NCI-H187 treated with DMSO at 0.1 percent for 48 hours (cell line): ENCODE measurements around the gene MKRN3.

Experiments
- DNase-seq: peaks from one replicate; lab custom pipeline; 2025; lab: John Stamatoyannopoulos, UW

Gene MKRN3

DNA sequence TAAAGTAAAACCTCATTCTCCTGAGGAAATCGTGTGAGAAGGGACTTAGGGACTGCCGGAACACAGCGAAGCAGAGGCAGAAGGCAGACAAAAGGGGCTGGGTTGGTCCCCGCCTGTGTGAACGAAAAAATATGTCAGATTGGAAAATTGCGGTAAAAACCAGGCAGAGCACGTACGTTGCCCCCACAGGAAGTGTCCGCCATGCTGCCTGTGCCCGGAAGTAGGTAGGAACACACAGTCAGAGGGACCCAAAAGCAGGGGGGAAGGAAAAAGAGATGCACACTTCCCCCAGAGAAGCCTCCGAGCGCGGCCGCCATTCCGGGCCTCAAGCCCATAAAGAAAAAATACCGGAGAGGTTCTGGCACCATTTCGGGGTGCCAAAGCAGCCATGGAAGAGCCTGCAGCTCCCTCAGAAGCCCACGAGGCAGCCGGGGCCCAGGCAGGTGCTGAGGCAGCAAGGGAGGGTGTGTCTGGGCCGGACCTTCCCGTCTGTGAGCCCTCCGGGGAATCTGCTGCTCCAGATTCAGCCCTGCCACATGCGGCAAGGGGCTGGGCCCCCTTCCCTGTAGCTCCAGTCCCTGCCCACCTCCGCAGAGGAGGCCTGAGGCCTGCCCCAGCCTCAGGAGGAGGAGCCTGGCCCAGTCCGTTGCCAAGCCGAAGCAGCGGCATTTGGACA is at the start of gene MKRN3:
Gene MKRN3 (plus strand): TSS at position 280 of the 676 bp plus-strand sequence. CDS start 109 bp downstream, at position 389.
- peak; percentile 53 for DNase-seq

DNA sequence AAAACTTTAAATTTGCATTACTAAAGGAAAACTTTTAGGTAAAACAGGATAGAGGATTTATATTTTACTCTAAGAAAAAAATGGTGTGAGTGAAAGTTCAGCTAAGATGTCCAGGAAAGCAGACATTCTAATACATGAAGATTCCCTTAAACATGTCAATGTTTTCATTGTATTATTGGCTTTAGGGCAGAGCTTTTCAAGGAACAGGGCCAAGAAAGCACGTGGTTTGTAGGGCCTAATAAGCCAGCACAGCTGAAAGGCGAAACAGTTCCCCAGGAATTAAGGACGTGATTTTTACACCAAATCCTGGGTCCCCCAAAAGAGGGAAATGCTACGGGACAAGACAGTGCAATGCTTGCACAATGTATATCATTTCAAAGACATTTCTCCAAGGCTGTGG is 48.6 kb upstream of the MKRN3 start:
- no peak for DNase-seq

DNA sequence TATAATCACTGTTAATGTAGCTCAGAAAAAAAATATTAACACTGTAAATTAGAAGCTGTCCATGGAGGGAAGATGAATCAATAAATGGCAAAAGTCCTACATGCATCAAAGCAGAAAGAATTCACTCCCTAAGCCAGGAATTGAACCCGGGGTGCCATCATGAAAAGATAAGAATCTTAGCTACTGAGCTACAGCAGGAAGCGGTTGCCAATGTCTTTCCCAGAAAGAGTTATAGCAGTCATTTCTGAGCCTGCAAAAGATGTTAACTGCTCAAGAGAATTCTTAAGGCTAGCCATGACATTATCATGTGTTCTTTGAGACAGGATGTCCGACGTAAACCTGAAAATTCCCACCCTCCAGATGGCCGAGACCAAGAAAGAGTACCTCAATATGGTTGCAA is 47.4 kb upstream of the MKRN3 start:
- DNase-seq: no peak

DNA sequence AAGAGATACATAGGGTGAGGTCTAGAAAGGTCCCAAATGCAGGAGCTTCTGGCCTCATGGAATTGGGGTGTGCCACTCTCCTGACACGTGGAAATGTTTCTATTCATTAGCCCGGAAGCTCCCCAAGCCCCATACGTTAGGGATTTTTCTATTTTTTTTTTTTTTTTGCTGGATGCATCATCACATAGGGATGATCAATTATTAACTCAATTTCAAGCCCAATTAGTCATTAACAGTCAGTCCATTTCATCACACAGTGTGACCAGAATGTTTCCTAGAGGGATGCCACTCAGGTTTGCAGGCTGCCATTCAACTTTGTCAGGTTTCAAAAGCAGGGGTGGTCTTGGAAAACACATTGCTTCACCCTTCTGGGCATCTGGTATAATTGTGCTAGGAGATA is 40.7 kb upstream of the MKRN3 start:
- no peak for DNase-seq

DNA sequence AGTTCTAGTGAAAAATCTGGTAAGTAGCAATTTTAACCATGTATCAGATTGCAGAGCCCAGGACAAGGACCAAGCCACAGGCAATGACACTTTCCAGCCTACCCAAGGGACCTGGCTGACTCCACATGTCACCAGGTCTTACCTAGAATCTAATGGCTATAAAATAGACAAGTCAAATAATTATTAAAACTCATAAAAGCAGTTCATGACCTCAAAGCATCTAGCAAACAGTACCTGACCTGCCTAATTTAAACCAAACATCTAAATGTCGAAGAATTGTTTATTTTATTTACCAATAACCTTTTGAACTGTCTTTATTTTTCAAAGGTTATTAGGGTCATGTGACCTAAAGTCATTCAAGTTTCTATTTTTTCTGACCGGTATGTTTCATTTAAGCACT is 35.6 kb upstream of the MKRN3 start:
- DNase-seq: no peak

DNA sequence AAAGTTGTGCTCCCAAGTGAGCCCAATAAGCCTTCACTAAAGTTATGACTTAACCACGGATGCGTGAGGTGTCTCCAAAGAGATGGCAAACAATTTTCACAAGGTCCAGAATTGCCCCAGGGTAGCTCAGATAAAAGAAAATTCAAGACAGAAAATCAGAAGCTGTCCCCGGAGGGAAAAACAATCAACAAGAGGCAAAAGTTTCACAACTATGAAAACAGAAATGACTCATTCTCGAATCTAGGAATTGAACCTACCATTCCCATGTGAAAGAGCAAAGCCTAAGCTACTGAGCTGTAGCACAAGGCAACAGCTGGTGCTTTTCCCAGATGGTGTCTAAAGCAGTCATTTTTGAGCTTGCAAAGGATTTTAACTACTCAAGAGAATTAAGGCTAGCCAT is 33.5 kb upstream of the MKRN3 start:
- no peak for DNase-seq

DNA sequence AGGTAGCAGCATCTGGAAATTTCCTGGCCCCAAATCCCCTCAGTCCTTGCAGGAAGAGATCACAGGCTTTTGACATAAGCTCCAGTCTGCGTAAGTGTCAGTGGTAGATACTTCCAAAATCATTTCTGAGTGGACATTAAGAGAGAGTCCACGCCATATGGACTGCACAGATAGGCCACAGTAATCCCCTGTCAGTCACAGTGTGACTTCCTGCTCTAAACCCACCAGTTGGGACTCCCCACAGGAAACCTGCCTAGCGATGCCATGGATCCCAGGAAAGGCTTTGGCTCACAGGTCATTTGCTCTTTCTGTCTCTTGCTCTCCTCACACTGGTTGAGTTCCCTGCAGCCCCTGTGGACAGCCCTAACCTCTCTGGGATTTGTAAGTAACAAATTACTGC is 28.8 kb upstream of the MKRN3 start:
- no peak for DNase-seq

DNA sequence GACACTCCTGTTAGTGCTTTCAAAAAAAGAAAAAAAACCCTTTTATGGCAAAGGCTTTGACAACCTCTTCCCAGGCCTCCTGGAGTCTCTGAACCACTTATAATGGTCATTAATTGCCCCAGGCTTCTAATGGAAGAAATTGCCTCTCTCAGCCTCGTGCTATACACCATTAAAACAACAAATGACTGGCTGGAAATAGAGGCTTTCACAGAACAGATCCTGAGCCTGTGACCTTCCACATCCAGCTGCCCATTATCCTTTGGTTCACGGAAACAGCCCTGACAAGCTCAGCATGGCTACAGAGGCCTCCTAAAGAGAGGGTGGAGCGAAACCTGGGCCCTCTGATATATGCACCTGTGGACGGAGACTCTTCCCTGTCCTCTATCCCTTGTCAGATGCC is 26.8 kb upstream of the MKRN3 start:
- DNase-seq: no peak

DNA sequence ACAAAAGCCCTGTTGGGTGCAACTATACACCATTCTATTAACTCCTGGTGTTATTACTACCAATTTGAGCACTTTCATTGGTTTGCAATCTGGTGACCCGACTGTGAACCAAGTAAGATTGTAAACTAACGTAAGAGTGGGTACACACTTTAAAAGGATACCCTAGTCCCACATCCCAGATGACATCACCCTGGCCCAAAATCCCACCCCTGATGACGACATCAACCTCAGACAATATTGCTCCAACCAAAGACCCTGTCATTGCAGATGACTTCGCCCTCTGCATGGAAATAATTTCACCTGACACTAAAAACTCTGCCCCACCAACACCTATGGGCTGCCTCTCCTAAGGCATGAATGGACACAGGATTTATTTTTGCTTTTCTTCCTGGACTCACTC is 25.6 kb upstream of the MKRN3 start:
- no peak for DNase-seq

DNA sequence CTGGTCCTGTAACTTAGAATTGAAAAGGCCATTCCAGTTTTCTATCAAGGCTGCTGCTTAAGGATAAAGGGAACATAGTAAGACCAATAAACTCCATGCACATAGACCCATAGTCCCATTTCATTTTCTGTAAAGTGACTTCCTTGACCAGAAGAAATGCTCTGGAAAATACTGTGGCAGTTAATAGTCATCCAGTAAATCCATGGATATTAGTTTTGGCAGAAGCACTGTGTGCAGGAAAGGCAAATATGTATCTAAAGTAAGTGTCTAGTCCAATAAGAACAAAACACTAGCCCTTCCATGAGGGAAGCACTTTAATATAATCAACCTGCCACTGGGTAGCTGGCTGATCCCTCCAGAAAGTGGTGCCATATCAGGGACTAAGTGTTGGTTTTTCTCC is 19.3 kb upstream of the MKRN3 start:
- DNase-seq: no peak

DNA sequence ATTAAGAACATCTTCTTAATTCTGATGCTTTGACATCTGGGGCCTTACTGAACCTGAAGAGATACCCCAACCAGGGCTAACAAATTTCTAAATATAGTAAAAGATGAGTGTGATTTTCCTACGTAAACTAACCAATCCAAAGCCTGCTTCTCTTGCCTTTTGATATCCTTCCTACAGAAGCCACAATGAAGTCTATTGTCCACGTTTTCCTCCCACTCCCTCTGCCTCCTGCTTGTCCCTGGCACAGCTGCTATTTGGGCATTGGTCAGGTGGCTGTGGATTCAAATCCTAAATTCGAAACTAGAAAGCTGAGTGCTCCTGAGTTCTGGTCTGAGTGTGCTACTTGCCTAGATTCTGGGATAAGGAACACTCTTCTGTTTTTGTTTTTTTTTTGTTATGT is 17.4 kb upstream of the MKRN3 start:
- no peak for DNase-seq

DNA sequence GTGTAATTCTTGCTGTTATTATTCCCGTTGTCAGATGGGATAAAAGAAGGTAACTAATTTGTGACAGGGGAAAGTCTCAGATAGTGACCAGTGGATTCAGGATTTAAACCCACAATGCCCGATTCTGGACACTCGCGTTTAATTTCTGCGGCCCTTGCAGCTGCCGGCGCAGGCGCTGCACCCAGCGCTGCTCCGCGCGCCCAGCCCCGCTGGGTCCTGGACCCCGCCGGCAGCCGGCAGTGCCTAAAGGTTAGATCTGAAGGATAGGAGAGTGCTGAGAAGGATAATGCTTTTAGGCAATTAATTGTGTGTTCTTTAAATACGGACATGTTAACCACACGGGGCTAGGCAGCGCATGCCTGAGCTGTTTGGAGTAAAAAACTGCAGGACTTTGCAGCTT is 3.6 kb upstream of the MKRN3 start:
- no peak for DNase-seq

DNA sequence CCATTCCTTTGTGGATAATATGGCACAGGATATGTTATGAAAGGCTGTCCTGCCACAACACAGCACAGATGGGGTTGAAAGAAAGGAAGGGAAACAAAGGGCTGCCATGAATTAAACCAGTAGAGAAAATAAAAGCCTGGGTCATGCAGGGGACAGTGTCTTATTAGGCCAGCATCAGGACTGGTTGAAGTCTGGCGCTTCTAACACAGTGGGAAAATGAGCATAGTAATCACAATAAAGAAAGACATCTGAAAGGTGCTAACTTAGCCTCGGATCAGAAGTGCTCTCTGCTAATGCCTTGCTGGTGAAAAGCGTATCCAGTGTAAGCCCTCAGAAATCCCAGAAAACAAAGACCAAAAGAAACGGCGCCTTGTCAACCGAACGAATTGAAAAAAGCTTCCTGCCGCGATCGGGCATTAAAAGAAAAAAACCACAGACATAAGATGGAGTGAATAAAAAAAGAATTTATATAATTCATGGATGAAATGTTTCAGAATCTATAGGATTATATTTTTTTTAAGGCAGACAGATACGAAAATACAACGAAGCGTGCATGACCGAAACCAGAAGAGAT is 566 bp upstream of the MKRN3 start:
- DNase-seq: peak; percentile 13

DNA sequence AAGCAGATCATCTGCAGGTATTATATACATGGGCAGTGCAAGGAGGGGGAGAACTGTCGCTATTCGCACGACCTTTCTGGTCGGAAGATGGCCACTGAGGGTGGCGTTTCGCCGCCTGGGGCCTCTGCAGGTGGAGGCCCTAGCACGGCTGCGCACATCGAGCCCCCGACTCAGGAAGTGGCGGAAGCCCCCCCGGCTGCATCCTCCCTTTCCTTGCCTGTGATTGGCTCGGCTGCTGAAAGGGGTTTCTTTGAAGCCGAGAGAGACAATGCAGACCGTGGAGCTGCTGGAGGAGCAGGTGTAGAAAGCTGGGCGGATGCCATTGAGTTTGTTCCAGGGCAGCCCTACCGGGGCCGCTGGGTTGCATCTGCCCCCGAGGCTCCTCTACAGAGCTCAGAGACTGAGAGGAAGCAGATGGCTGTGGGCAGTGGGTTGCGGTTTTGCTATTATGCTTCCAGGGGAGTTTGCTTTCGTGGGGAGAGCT is 639 bp downstream of the MKRN3 start:
- peak; percentile 46 for DNase-seq

DNA sequence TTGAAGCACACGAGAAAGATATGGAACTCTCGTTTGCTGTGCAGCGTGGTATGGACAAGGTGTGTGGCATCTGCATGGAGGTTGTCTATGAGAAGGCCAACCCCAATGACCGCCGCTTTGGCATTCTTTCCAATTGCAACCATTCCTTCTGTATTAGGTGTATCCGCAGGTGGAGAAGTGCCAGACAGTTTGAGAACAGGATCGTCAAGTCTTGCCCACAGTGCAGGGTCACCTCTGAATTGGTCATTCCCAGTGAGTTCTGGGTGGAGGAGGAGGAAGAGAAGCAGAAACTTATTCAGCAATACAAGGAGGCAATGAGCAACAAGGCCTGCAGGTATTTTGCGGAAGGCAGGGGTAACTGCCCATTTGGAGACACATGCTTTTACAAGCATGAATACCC is 1.2 kb downstream of the MKRN3 start:
- DNase-seq: no peak

DNA sequence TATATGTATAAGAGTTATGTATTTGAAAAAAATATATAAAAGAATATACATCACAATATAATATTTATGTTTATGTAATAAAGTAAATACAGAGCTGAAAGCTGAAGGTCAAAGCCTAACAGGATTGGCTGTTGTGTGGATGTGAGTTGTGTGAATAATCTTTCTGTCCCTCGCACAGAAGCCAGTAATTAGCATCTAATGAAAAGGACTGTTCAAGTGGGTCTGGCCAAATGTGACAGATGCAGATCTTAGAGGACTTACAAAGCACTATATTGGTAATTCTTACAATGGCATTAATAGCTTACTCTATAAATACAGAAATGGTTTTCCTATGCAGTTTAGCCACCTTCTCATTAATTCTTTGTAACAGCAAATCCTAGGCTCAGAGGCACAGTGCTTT is 2.4 kb downstream of the MKRN3 start:
- no peak for DNase-seq

DNA sequence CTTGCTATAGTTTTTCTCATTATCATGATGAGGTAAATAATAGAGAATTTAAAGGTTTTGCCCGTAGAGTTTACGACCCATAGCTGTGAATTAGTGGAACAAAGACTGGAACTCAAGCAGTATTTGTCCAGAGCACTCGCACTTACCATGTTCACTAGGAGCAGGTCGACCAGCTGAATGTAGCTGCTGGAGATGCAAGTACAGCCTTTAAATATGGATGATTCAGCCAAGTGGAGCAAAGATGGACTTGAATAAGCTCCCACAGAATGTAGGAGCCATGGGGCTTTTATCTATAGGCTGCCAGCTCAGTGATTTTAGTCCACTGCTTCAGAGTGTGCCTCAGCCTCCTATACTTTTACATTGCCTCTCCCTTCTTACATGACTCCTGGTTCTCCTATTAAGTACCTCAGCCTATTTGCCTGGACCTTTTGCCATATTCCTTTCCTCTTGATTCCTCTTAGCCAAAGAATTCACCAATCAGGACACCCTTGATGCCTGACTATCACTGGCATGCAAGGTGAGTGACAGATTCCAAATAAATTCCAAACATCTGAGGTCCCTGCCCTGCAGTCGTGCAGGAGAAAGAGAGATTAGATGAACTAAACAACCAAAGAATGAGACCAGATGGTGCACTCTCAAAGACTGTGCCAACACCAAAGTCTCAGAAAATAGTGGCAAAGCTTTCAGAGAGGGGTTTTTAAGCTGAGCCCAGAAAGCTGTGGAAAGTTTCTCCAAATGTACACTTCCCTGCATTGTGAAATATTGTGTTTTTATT is 3.9 kb downstream of the MKRN3 start:
- no peak for DNase-seq

DNA sequence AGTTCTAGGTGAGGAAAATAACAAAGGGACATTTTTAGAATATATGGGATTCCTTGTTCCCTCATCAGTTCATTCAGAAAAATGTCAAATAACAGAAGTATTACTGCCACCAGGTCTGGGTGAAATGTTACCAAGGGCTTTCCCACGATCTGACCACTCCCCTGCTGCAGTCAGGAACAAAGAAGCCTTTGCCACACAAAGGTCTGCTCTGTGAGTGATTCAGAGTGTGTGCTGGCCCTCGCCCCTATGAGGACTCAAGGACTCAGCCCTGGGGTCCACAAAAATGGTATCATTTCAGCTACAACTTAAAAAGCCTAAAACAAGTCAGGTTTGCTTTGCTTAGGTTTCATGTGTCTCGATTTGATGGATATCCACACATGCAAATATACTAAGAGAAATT is 5.0 kb downstream of the MKRN3 start:
- no peak for DNase-seq

DNA sequence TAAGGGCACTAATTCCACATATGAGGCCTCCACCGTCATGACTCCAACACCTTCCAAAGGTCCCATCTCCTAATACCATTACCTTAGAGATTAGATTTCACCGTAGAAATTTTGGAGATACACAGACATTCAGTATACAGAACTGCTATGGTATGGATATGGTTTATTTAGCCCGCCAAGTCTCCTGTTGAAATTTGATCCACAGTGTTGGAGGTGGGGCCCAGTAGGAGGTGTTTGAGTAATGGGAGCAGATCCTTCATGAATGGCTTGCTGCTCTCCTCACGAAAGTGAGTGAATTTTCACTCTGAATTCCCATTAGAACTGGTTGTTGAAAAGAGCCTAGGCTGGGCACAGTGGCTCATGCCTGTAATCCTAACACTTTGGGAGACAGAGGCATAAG is 7.4 kb downstream of the MKRN3 start:
- DNase-seq: no peak

DNA sequence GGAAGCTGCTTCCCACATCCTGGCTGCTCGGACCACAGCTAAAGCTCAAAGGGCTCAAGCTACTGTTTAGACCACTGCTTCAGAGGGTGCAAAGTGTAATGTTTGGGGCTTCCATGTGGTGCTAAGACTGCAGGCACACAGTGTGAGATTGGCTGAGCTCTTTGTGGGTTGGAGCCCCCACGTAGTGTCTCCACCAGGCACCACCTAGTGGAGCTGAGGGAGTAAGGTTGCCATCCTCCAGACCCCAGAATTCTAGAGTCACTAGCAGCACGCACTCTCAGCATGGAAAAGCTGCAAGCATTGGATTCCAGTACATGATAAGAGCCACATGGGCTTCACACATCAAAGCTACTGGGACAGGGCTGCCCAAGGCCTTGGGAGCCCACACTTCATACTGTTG is 9.3 kb downstream of the MKRN3 start:
- no peak for DNase-seq

DNA sequence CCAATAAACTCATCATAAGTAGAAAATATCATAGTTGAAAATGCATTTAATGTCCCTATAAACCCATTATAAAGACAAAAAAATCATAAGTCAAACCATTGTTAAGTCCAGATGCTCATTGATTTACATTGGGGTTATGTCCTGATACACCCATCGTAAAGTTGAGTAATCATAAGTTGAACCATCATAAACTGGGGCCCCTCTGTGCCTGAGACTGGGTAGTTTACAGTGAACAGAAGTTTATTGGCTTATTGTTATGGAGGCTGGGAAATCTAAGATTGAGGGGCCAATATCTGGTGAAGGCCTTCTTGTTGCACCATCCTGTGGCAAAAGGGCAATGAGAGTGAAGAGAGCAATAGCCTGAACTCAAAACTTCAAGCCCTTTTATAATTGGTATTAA is 10.6 kb downstream of the MKRN3 start:
- DNase-seq: no peak

DNA sequence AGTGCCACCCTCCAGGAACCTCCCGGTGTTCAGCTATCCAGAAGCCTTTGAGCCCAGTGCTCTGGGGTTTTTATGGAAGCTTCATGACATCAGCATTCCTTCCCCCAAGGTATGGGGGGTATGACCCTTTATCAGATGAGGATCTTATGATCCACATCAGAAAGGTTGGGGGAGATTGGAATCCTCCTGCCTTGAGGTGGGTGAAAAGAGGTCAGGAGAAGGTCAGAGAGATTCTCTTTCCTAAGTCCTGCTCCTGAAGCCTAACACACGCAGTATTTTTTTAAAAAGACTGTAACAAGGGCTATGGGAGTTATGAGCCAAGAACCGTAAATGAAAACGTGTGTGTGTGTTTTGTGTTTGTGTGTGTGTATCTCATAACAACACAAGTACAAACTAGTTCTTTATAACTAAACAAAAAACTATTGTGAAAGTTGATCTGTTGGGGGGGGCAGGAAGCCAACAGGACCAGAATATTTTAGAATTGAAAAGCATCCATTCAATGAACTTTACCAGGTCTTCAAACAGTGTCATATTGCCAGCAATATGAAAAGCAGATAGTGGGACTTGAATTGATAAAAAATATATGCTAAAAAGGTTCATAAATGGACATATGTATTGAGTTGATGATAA is 13.2 kb downstream of the MKRN3 start:
- no peak for DNase-seq

DNA sequence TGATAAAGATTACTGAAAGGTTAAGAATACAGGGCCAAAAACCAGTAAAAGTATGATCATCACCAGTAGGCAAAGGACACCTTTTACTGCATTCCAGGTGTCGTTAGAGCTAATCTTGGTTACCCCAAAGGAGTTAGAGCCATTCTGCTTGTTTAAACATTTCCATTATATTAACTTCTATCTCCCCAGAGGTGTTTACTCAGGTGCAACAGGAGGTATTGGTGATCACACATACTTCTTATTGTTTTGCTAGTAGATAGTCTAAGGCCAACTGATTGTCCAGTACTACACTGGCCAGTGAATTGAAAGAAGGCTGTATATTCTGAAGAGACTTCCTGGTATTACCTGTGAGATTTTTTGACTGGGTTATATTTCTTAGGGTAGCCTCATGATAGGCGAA is 22.8 kb downstream of the MKRN3 start:
- DNase-seq: no peak
